GM12878 (cell line): Measurements from ENCODE around the gene COTL1.

ENCODE experiments used
- CHD2 ChIP-seq: IDR thresholded peaks from 2 replicates; pipeline ENCODE4 v1.6.1; 2011; ENCODE audit warnings: low read depth, low read length, improper control_type of control experiment, borderline replicate concordance
- EGR1 ChIP-seq, 2 experiments: IDR thresholded peaks; 1 replicate in 1 of 2; 2 replicates in 1 of 2; pipeline ENCODE4 v1.6.1; 2011 to 2012; ENCODE audit warnings: low read depth in 2 of 2, low read length in 2 of 2, borderline replicate concordance in 1 of 2, mild to moderate bottlenecking in 1 of 2, moderate library complexity in 1 of 2
- EP300 ChIP-seq, 2 experiments: fragments of 150-350 bp in 1 of 2; IDR thresholded peaks; 2 replicates each; pipeline ENCODE4 v1.6.1; 2011 to 2012; ENCODE audit warnings: low read depth in 2 of 2, low read length in 2 of 2, borderline replicate concordance in 1 of 2, improper control_type of control experiment in 1 of 2, inconsistent platforms in 1 of 2; ENCODE audit not compliant: control insufficient read depth in 1 of 2
- MXI1 ChIP-seq: fragments of 150-350 bp; IDR thresholded peaks from 2 replicates; pipeline ENCODE4 v1.6.1; 2011; ENCODE audit warnings: low read depth, mild to moderate bottlenecking, inconsistent platforms, low read length, improper control_type of control experiment
- NR2C2 ChIP-seq: IDR thresholded peaks from 2 replicates; pipeline ENCODE4 v1.6.1; 2011; ENCODE audit warnings: borderline replicate concordance, low read depth; ENCODE audit not compliant: control insufficient read depth, insufficient read length
- POLR2AphosphoS5 ChIP-seq: IDR thresholded peaks from 2 replicates; pipeline ENCODE4 v1.6.1; 2011; ENCODE audit warnings: mild to moderate bottlenecking, low read length, inconsistent platforms
- RAD51 ChIP-seq: fragments of 450-650 bp; IDR thresholded peaks from 2 replicates; pipeline ENCODE4 v1.6.1; 2016; ENCODE audit warnings: moderate library complexity, mild to moderate bottlenecking, inconsistent platforms
- SMC3 ChIP-seq: IDR thresholded peaks from 2 replicates; pipeline ENCODE4 v1.6.1; 2011; ENCODE audit warnings: low read length, improper control_type of control experiment, borderline replicate concordance
- SP1 ChIP-seq: IDR thresholded peaks from one replicate; pipeline ENCODE4 v1.6.1; 2011; ENCODE audit warnings: low read depth, low read length
- STAT3 ChIP-seq: IDR thresholded peaks from 2 replicates; pipeline ENCODE4 v1.6.1; 2011; ENCODE audit warnings: low read depth, low read length, improper control_type of control experiment
- YY1 ChIP-seq: IDR thresholded peaks from 2 replicates; pipeline ENCODE4 v1.6.1; 2011; ENCODE audit warnings: low read depth, mild to moderate bottlenecking, low read length
- TF ChIP-seq, protein P1 (sequence below), 3 experiments: IDR thresholded peaks in 2 of 3; conservative IDR thresholded peaks in 1 of 3; 2 replicates each; pipeline ENCODE4 v1.5.1; 2011; ENCODE audit warnings: low read depth in 3 of 3, low read length in 3 of 3, mild to moderate bottlenecking in 3 of 3, control low read depth in 2 of 3, moderate library complexity in 2 of 3, inconsistent platforms in 1 of 3, mixed read lengths in 1 of 3; ENCODE audit not compliant: control insufficient read depth in 2 of 3, insufficient read depth in 1 of 3; ENCODE audit errors: extremely low read depth in 1 of 3
- TF ChIP-seq, protein P2 (sequence below): IDR thresholded peaks from 2 replicates; pipeline ENCODE4 v1.6.1; 2011; ENCODE audit warnings: borderline replicate concordance, low read depth, mild to moderate bottlenecking, moderate library complexity, low read length; ENCODE audit not compliant: insufficient read depth, poor library complexity, severe bottlenecking
- TF ChIP-seq, protein P3 (sequence below): IDR thresholded peaks from 2 replicates; pipeline ENCODE4 v1.6.1; 2011; ENCODE audit warnings: mild to moderate bottlenecking, low read depth, low read length, moderate library complexity; ENCODE audit not compliant: insufficient replicate concordance

DNA sequence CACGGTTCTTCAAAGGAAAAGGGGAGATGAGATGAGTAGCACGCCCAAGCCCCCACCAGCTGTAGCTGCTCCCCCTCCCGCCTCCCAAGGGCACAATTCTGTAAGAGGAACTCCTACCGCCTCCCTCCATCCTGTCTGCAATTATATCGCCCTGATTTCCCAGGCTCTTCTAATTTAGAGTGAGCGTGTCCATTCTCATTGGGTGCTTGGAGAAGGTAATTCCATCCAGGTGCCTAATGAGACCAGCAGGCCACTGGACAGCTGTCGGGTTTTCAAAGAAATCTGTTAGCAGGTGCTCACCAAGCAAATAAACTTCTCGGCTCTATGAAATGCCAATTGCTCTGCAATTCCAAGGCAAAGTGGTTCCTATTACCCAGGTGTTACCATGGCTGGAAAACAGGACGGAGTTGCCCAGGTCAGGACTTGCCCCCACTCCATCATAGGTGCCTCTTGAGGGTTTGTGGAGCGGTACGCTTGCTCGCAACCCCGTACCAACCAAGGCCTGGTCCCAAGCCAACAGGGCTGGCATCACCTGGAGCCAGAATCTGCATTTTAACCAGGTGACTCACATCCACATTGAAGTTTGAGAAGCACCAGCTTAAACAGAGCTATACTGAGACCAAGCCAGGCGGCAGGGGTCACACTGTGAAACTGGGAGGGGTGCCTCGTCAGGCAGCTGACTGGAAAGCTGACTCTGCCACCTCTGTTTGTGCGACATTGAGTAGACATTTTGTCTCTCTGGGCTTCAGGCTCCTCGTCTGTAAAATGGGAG is 97.0 kb downstream of the COTL1 start:
- TF ChIP-seq NR2C2: no peak
- TF ChIP-seq, protein P1, sequence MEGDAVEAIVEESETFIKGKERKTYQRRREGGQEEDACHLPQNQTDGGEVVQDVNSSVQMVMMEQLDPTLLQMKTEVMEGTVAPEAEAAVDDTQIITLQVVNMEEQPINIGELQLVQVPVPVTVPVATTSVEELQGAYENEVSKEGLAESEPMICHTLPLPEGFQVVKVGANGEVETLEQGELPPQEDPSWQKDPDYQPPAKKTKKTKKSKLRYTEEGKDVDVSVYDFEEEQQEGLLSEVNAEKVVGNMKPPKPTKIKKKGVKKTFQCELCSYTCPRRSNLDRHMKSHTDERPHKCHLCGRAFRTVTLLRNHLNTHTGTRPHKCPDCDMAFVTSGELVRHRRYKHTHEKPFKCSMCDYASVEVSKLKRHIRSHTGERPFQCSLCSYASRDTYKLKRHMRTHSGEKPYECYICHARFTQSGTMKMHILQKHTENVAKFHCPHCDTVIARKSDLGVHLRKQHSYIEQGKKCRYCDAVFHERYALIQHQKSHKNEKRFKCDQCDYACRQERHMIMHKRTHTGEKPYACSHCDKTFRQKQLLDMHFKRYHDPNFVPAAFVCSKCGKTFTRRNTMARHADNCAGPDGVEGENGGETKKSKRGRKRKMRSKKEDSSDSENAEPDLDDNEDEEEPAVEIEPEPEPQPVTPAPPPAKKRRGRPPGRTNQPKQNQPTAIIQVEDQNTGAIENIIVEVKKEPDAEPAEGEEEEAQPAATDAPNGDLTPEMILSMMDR (IDR thresholded peaks at IDR 0.05 in 2 of 3, conservative IDR thresholded peaks at IDR 0.05 in 1 of 3; ENCODE audit: control insufficient read depth in 2 of 3, extremely low read depth in 1 of 3, insufficient read depth in 1 of 3, low read depth in 3 of 3, low read length in 3 of 3): no peak
- no peak for TF ChIP-seq RAD51
- no peak for TF ChIP-seq EP300 (IDR thresholded peaks at IDR 0.05; ENCODE audit: borderline replicate concordance in 1 of 2, control insufficient read depth in 1 of 2, low read depth in 2 of 2, low read length in 2 of 2)
- no peak for TF ChIP-seq CHD2
- no peak for TF ChIP-seq STAT3
- TF ChIP-seq SMC3: no peak
- no peak for TF ChIP-seq EGR1 (IDR thresholded peaks at IDR 0.05; ENCODE audit: borderline replicate concordance in 1 of 2, low read depth in 2 of 2, low read length in 2 of 2)
- TF ChIP-seq MXI1: no peak
- TF ChIP-seq, protein P2, sequence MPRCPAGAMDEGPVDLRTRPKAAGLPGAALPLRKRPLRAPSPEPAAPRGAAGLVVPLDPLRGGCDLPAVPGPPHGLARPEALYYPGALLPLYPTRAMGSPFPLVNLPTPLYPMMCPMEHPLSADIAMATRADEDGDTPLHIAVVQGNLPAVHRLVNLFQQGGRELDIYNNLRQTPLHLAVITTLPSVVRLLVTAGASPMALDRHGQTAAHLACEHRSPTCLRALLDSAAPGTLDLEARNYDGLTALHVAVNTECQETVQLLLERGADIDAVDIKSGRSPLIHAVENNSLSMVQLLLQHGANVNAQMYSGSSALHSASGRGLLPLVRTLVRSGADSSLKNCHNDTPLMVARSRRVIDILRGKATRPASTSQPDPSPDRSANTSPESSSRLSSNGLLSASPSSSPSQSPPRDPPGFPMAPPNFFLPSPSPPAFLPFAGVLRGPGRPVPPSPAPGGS: no peak
- no peak for TF ChIP-seq POLR2AphosphoS5
- TF ChIP-seq SP1: no peak
- TF ChIP-seq, protein P3, sequence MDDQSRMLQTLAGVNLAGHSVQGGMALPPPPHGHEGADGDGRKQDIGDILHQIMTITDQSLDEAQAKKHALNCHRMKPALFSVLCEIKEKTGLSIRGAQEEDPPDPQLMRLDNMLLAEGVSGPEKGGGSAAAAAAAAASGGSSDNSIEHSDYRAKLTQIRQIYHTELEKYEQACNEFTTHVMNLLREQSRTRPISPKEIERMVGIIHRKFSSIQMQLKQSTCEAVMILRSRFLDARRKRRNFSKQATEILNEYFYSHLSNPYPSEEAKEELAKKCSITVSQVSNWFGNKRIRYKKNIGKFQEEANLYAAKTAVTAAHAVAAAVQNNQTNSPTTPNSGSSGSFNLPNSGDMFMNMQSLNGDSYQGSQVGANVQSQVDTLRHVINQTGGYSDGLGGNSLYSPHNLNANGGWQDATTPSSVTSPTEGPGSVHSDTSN: no peak
- TF ChIP-seq YY1: no peak
